HL-60 (cell line): ENCODE measurements around the gene NHSL2.
A peak's percentile ranks its signal among the peaks of the same experiment; 100 is the strongest.

ENCODE experiments used
- DNase-seq, 2 experiments: peaks; one replicate each; pipeline ENCODE4 v3.0.0-alpha.2; 2010 to 2020; ENCODE audit warnings: low read depth in 1 of 2, low spot score in 1 of 2
- H3K27ac ChIP-seq: fragments of 250-450 bp; sonication (Bioruptor Pico); replicated peaks from 2 replicates; pipeline ENCODE4 v1.5.1; 2020; ENCODE audit warnings: mild to moderate bottlenecking, moderate library complexity
- H3K27me3 ChIP-seq: fragments of 250-450 bp; sonication (Bioruptor Pico); 2 replicates; pipeline ENCODE4 v1.5.1; 2021; ENCODE audit warnings: mild to moderate bottlenecking, moderate library complexity; ENCODE audit not compliant: insufficient read depth, poor library complexity, severe bottlenecking
- H3K4me3 ChIP-seq: replicated peaks from 2 replicates; pipeline ENCODE4 v1.5.1; 2011; ENCODE audit warnings: mild to moderate bottlenecking, control low read depth, low read length; ENCODE audit not compliant: insufficient read depth
- CTCF ChIP-seq: IDR thresholded peaks from one replicate; pipeline ENCODE4 v1.5.1; 2011; ENCODE audit warnings: low read length, control low read depth, inconsistent platforms; ENCODE audit not compliant: insufficient read depth
- GABPA ChIP-seq: IDR thresholded peaks from 2 replicates; pipeline ENCODE4 v1.6.1; 2012; ENCODE audit warnings: low read depth
- POLR2AphosphoS5 ChIP-seq: IDR thresholded peaks from 2 replicates; pipeline ENCODE4 v1.6.1; 2012; ENCODE audit warnings: low read depth
- REST ChIP-seq: IDR thresholded peaks from 2 replicates; pipeline ENCODE4 v1.6.1; 2012; ENCODE audit warnings: low read depth; ENCODE audit not compliant: insufficient replicate concordance
- SPI1 ChIP-seq: IDR thresholded peaks from 2 replicates; pipeline ENCODE4 v1.6.1; 2012; ENCODE audit warnings: low read depth, mild to moderate bottlenecking, borderline replicate concordance

NHSL2 gene

GRCh38 chrX:72054779-72055489 is 144.3 kb downstream of the NHSL2 start:
- Histone ChIP-seq H3K4me3 (no peak overlapping the region), H3K27me3 (no peaks in the 10 kb centered on the region), H3K27ac (no peak overlapping the region)
- TF ChIP-seq GABPA, result no peak
- TF ChIP-seq SPI1, result no peak
- TF ChIP-seq POLR2AphosphoS5, result no peak
- TF ChIP-seq REST, result no peak
- no peak for TF ChIP-seq CTCF
- no peak for DNase-seq

- DNase-seq, result peak; percentile 58 to 84
Observed at GRCh38 chrX:72057331-72057730, 146.7 kb downstream of the NHSL2 start.

More at GRCh38 chrX:72057331-72057730, 146.7 kb downstream of the NHSL2 start:
- TF ChIP-seq REST, result no peak
- no peak for TF ChIP-seq GABPA
- no peak for TF ChIP-seq POLR2AphosphoS5
- no peak for TF ChIP-seq SPI1
- TF ChIP-seq CTCF, result no peak
- peak overlapping the region; percentile 54 for H3K27ac ChIP-seq
- H3K27me3 ChIP-seq, result no peaks in the 10 kb centered on the region
- H3K4me3 ChIP-seq, result no peak overlapping the region
